ENCODE results near the gene TBCK. TPM values are rescaled to one million over a fixed set of nuclear protein-coding genes. Genes with fewer than 3 reads are reported as not detected.

TBCK gene
- total and polyA plus RNA-seq, 2 of the 8 experiments (the other 6 are each of a cell fraction or from before 2014, with no cell fraction given), result 10.2 to 18.7 TPM

GRCh38 chr4:106049490-106049889 is 266.5 kb downstream of the TBCK start:
- H3K79me2 ChIP-seq (ENCODE audit: control insufficient read depth in 1 of 2, insufficient read depth in 2 of 2, low read length in 2 of 2), result no peaks in the 10 kb centered on the region
- H3K9ac ChIP-seq (replicated peaks in 1 of 4; ENCODE audit: extremely low read depth in 1 of 4, low read depth in 3 of 4, low read length in 3 of 4), result no peak overlapping the region
- H4K20me1 ChIP-seq (replicated peaks in 1 of 2; ENCODE audit: control insufficient read depth in 1 of 2, insufficient read depth in 2 of 2, low read length in 2 of 2), result no peaks in the 10 kb centered on the region
- ChIA-PET CTCF (ENCODE audit: partially characterized antibody) (no interaction called here), POLR2A (ENCODE audit: partially characterized antibody) (no interaction called here)
- H2AFZ ChIP-seq (ENCODE audit: low read length), result no peak overlapping the region
- no peak overlapping the region for H3K56ac ChIP-seq (replicated peaks; ENCODE audit: insufficient read length, low read depth, low read length)
- no peak overlapping the region for H4K91ac ChIP-seq (replicated peaks; ENCODE audit: insufficient read length, low read length)
- no peaks in the 10 kb centered on the region for H3K27me3 ChIP-seq (replicated peaks in 1 of 4; ENCODE audit: control insufficient read depth in 3 of 4, extremely low read depth in 1 of 4, insufficient read depth in 3 of 4, low read length in 3 of 4)
- H3K23me2 ChIP-seq (ENCODE audit: low read depth, low read length), result no peaks in the 10 kb centered on the region
- H2BK5ac ChIP-seq (ENCODE audit: low read depth, low read length), result no peak overlapping the region
- TF ChIP-seq SIN3A (conservative IDR thresholded peaks at IDR 0.05 in 1 of 2, IDR thresholded peaks at IDR 0.05 in 1 of 2; ENCODE audit: low read depth in 1 of 2, low read length in 2 of 2) (no peak), CBX5 (IDR thresholded peaks at IDR 0.05; ENCODE audit: low read depth, low read length) (no peak), ASH2L (IDR thresholded peaks at IDR 0.05; ENCODE audit: low read length) (no peak), RAD21 (IDR thresholded peaks at IDR 0.05 in 1 of 2, conservative IDR thresholded peaks at IDR 0.05 in 1 of 2; ENCODE audit: low read depth in 2 of 2, low read length in 2 of 2) (no peak), TAF1 (IDR thresholded peaks at IDR 0.05; ENCODE audit: low read depth, low read length) (no peak), E2F6 (IDR thresholded peaks at IDR 0.05) (no peak), BRCA1 (IDR thresholded peaks at IDR 0.05; ENCODE audit: low read depth, low read length) (no peak), TCF12 (IDR thresholded peaks at IDR 0.05; ENCODE audit: low read depth, low read length) (no peak), POLR2A (IDR thresholded peaks at IDR 0.05; ENCODE audit: control extremely low read depth in 1 of 2, low read depth in 2 of 2, low read length in 2 of 2) (no peak), USF2 (IDR thresholded peaks at IDR 0.05; ENCODE audit: low read length) (no peak), CEBPB (IDR thresholded peaks at IDR 0.05; ENCODE audit: low read depth, low read length) (no peak), GABPA (IDR thresholded peaks at IDR 0.05; ENCODE audit: borderline replicate concordance, insufficient read depth, low read length) (no peak)
- no peak overlapping the region for H3K4me3 ChIP-seq (ENCODE audit: extremely low read depth in 1 of 4, insufficient read depth in 2 of 4, low read depth in 3 of 4, low read length in 4 of 4)
- no peaks in the 10 kb centered on the region for H3K9me3 ChIP-seq (ENCODE audit: insufficient read depth in 2 of 2, low read depth in 1 of 2, low read length in 1 of 2)
- no peak overlapping the region for H2AK5ac ChIP-seq (ENCODE audit: low read depth, low read length)
- H3K4ac ChIP-seq (replicated peaks; ENCODE audit: insufficient read length, low read depth, low read length), result no peak overlapping the region
- H2BK120ac ChIP-seq (replicated peaks; ENCODE audit: low read depth, low read length), result no peak overlapping the region
- H2BK20ac ChIP-seq (ENCODE audit: low read length), result no peak overlapping the region
- no peaks in the 10 kb centered on the region for H3K4me1 ChIP-seq (replicated peaks in 1 of 4; ENCODE audit: control insufficient read depth in 3 of 4, insufficient read depth in 4 of 4, low read length in 3 of 4)
- no peak overlapping the region for H2BK12ac ChIP-seq (ENCODE audit: low read depth, low read length)
- no peak for DNase-seq (ENCODE audit: low read depth in 1 of 2, low spot score in 2 of 2)
- no peak overlapping the region for H3K23ac ChIP-seq (ENCODE audit: insufficient read length)
- no peak overlapping the region for H2BK15ac ChIP-seq (ENCODE audit: low read length)
- H3K4me2 ChIP-seq (ENCODE audit: insufficient read depth in 1 of 2, low read depth in 2 of 2, low read length in 2 of 2), result no peak overlapping the region
- no peak overlapping the region for H3K14ac ChIP-seq (ENCODE audit: insufficient read length)
- no peak overlapping the region for H4K8ac ChIP-seq (ENCODE audit: extremely low read depth, insufficient read depth, low read length)
- H3K79me1 ChIP-seq (ENCODE audit: low read depth, low read length), result no peaks in the 10 kb centered on the region
- H3K18ac ChIP-seq (ENCODE audit: extremely low read depth, low read length), result no peak overlapping the region
- H3K27ac ChIP-seq (ENCODE audit: low read depth, low read length), result no peak overlapping the region
- no peak overlapping the region for H4K5ac ChIP-seq (ENCODE audit: insufficient read length, low read depth, low read length)
- FAIRE-seq, result no peak
- H3K36me3 ChIP-seq (ENCODE audit: control insufficient read depth in 2 of 4, insufficient read depth in 4 of 4, low read length in 3 of 4), result no peaks in the 10 kb centered on the region
